Measurements from ENCODE around the gene CARD6.
"Not testable (repeated sequence)": the region's sequence is repeated elsewhere in the genome, so short reads cannot be mapped to it uniquely, and the experiment has no call there.

CARD6 gene

GRCh38 chr5:40873286-40873880, 32.2 kb downstream of the CARD6 start:
- Mint-ChIP-seq H3K9me3 (peaks cover 2% of the 10 kb centered on the region), H3K4me1 (no peaks in the 10 kb centered on the region), H3K4me3 (no peak overlapping the region), H3K27me3 (peaks cover 18% of the 10 kb centered on the region), H3K27ac (no peak overlapping the region), H3K36me3 (no peaks in the 10 kb centered on the region)
- CTCF ChIA-PET, result no interaction called here
- DNase-seq, result no peak

- CTCF ChIA-PET, result no interaction called here
- no peak overlapping the region for H3K27ac Mint-ChIP-seq
- no peaks in the 10 kb centered on the region for H3K36me3 Mint-ChIP-seq
Observed at GRCh38 chr5:40875958-40876357, 34.8 kb downstream of the CARD6 start.

GRCh38 chr5:40877371-40877988, 36.3 kb downstream of the CARD6 start:
- H3K27me3 Mint-ChIP-seq, result peaks cover 33% of the 10 kb centered on the region
- no peaks in the 10 kb centered on the region for H3K36me3 Mint-ChIP-seq
- no peak for DNase-seq
- no peak overlapping the region for H3K4me3 Mint-ChIP-seq
- H3K9me3 Mint-ChIP-seq, result peaks cover 7% of the 10 kb centered on the region
- no peaks in the 10 kb centered on the region for H3K4me1 Mint-ChIP-seq
- H3K27ac Mint-ChIP-seq, result no peak overlapping the region
- CTCF ChIA-PET, result no interaction called here

More at GRCh38 chr5:40875958-40876357, 34.8 kb downstream of the CARD6 start:
- no peaks in the 10 kb centered on the region for H3K4me1 Mint-ChIP-seq
- H3K9me3 Mint-ChIP-seq, result peaks cover 2% of the 10 kb centered on the region
- H3K27me3 Mint-ChIP-seq, result peaks cover 23% of the 10 kb centered on the region
- DNase-seq, result no peak
- H3K4me3 Mint-ChIP-seq, result no peak overlapping the region

- Mint-ChIP-seq H3K36me3 (no peaks in the 10 kb centered on the region), H3K27me3 (peaks cover 39% of the 10 kb centered on the region), H3K27ac (no peak overlapping the region), H3K9me3 (peaks cover 7% of the 10 kb centered on the region), H3K4me1 (no peaks in the 10 kb centered on the region), H3K4me3 (no peak overlapping the region)
- no peak for DNase-seq
- CTCF ChIA-PET, result interaction anchor here (0.6 to 1.3 kb wide), 10 partner anchors 12 to 1166 kb away, joined by 3 to 6 read pairs (median 3); no protein-coding TSS in a partner anchor
Observed at GRCh38 chr5:40879163-40879942, 38.2 kb downstream of the CARD6 start.

GRCh38 chr5:40882291-40882690, 41.1 kb downstream of the CARD6 start:
- Mint-ChIP-seq H3K27ac (no peak overlapping the region), H3K4me3 (no peak overlapping the region), H3K4me1 (no peaks in the 10 kb centered on the region), H3K36me3 (no peaks in the 10 kb centered on the region), H3K27me3 (peaks cover 28% of the 10 kb centered on the region), H3K9me3 (peaks cover 4% of the 10 kb centered on the region)
- CTCF ChIA-PET, result no interaction called here
- no peak for DNase-seq

- DNase-seq, CTCF ChIA-PET, H3K4me3 Mint-ChIP-seq, H3K36me3 Mint-ChIP-seq, H3K9me3 Mint-ChIP-seq, H3K27ac Mint-ChIP-seq, H3K4me1 Mint-ChIP-seq: not testable (repeated sequence)
- H3K27me3 Mint-ChIP-seq, result peaks cover 28% of the 10 kb centered on the region
Observed at GRCh38 chr5:40883051-40883450, 41.9 kb downstream of the CARD6 start.

GRCh38 chr5:40895440-40896425, 54.6 kb downstream of the CARD6 start:
- not testable (repeated sequence) for H3K4me3 Mint-ChIP-seq, H3K27ac Mint-ChIP-seq, H3K9me3 Mint-ChIP-seq, H3K36me3 Mint-ChIP-seq, DNase-seq, H3K4me1 Mint-ChIP-seq, H3K27me3 Mint-ChIP-seq
- CTCF ChIA-PET, result interaction anchor here (1.0 kb wide), 1 partner anchor 9 kb away, joined by 3 read pairs; no protein-coding TSS in a partner anchor

- CTCF ChIA-PET, result interaction anchor here (0.7 to 1.2 kb wide), 10 partner anchors 8 to 1188 kb away, joined by 3 to 4 read pairs (median 3); no protein-coding TSS in a partner anchor
- Mint-ChIP-seq H3K9me3 (peaks cover 2% of the 10 kb centered on the region), H3K4me3 (no peak overlapping the region), H3K4me1 (no peaks in the 10 kb centered on the region), H3K27me3 (peaks cover 16% of the 10 kb centered on the region), H3K36me3 (no peaks in the 10 kb centered on the region), H3K27ac (no peak overlapping the region)
- peak; percentile 46 for DNase-seq
Observed at GRCh38 chr5:40904205-40904993, 63.2 kb downstream of the CARD6 start.

- Mint-ChIP-seq H3K27me3 (peaks cover 16% of the 10 kb centered on the region), H3K27ac (no peak overlapping the region), H3K36me3 (no peaks in the 10 kb centered on the region), H3K9me3 (no peaks in the 10 kb centered on the region), H3K4me1 (no peaks in the 10 kb centered on the region), H3K4me3 (no peak overlapping the region)
- CTCF ChIA-PET, result interaction anchor here (0.8 to 1.2 kb wide), 9 partner anchors 9 to 1189 kb away, joined by 3 to 4 read pairs (median 3); no protein-coding TSS in a partner anchor
- DNase-seq, result no peak
Observed at GRCh38 chr5:40904994-40905306, 63.8 kb downstream of the CARD6 start.

- Mint-ChIP-seq H3K36me3 (no peaks in the 10 kb centered on the region), H3K9me3 (no peaks in the 10 kb centered on the region), H3K27ac (no peak overlapping the region), H3K4me1 (no peaks in the 10 kb centered on the region), H3K27me3 (peaks cover 19% of the 10 kb centered on the region), H3K4me3 (no peak overlapping the region)
- DNase-seq, result no peak
- CTCF ChIA-PET, result no interaction called here
Observed at GRCh38 chr5:40906351-40906751, 65.2 kb downstream of the CARD6 start.

- Mint-ChIP-seq H3K4me1 (no peaks in the 10 kb centered on the region), H3K9me3 (no peaks in the 10 kb centered on the region), H3K27me3 (peaks cover 20% of the 10 kb centered on the region), H3K27ac (no peak within 1 kb of the TSS), H3K4me3 (no peak within 1 kb of the TSS), H3K36me3 (no peaks in the 10 kb centered on the region)
- CTCF ChIA-PET, result no interaction called here
- no peak for DNase-seq
Observed at GRCh38 chr5:40909264-40909663, 68.1 kb downstream of the CARD6 start, which contains the start of gene C7. C7 (plus strand) TSS chr5:40909497; CDS start chr5:40909611, 114 bp downstream.

GRCh38 chr5:40909723-40910122, 68.6 kb downstream of the CARD6 start:
- H3K4me3 Mint-ChIP-seq, result no peak overlapping the region
- no peak overlapping the region for H3K27ac Mint-ChIP-seq
- no peak for DNase-seq
- H3K36me3 Mint-ChIP-seq, result no peaks in the 10 kb centered on the region
- H3K4me1 Mint-ChIP-seq, result no peaks in the 10 kb centered on the region
- H3K27me3 Mint-ChIP-seq, result peaks cover 19% of the 10 kb centered on the region
- no peaks in the 10 kb centered on the region for H3K9me3 Mint-ChIP-seq
- CTCF ChIA-PET, result no interaction called here

Measured in activated naive CD4-positive, alpha-beta T cell treated with anti-CD3 and anti-CD28 coated beads, Interleukin-2, amount 10 ng/mL, durations not matched to agents 7 days and 5 days (primary cell).